Hematopoietic multipotent progenitor cell treated with erythropoietin and hydrocortisone succinate and interleukin-3 and kit ligand, for 4 days (in vitro differentiated cells): Measurements from ENCODE around the gene FBN2.
"Not testable (repeated sequence)": the region's sequence is repeated elsewhere in the genome, so short reads cannot be mapped to it uniquely, and the experiment has no call there.

Experiments used
- DNase-seq: peaks from one replicate; pipeline ENCODE4 v3.0.0-alpha.2; 2015

The FBN2 gene

GRCh38 chr5:128349044-128349858 lies 188.8 kb downstream of the FBN2 start:
- no peak for DNase-seq

- no peak for DNase-seq
These were observed 192.0 kb downstream of the FBN2 start for GRCh38 chr5:128346038-128346437.

- DNase-seq = no peak
These were observed 192.8 kb downstream of the FBN2 start for GRCh38 chr5:128345247-128345646.

GRCh38 chr5:128343168-128343567 lies 194.9 kb downstream of the FBN2 start:
- DNase-seq = no peak

- peak; percentile 33 for DNase-seq
These were observed 197.0 kb downstream of the FBN2 start for GRCh38 chr5:128341056-128341455.

- no peak for DNase-seq
These were observed 197.4 kb downstream of the FBN2 start for GRCh38 chr5:128340648-128341047.

- no peak for DNase-seq
These were observed 198.5 kb downstream of the FBN2 start for GRCh38 chr5:128339585-128339984.

GRCh38 chr5:128338649-128339048 lies 199.4 kb downstream of the FBN2 start:
- no peak for DNase-seq

GRCh38 chr5:128335339-128335738 lies 202.7 kb downstream of the FBN2 start:
- DNase-seq = no peak

GRCh38 chr5:128334010-128334716 lies 203.9 kb downstream of the FBN2 start:
- DNase-seq = no peak

GRCh38 chr5:128331261-128331660 lies 206.8 kb downstream of the FBN2 start:
- no peak for DNase-seq

GRCh38 chr5:128329386-128329939 lies 208.6 kb downstream of the FBN2 start:
- DNase-seq = no peak

GRCh38 chr5:128328446-128328845 lies 209.6 kb downstream of the FBN2 start:
- no peak for DNase-seq

GRCh38 chr5:128328007-128328406 lies 210.0 kb downstream of the FBN2 start:
- no peak for DNase-seq

GRCh38 chr5:128321418-128321817 lies 216.6 kb downstream of the FBN2 start:
- not testable (repeated sequence) for DNase-seq

GRCh38 chr5:128318691-128319090 lies 219.4 kb downstream of the FBN2 start:
- no peak for DNase-seq

- no peak for DNase-seq
These were observed 220.6 kb downstream of the FBN2 start for GRCh38 chr5:128317481-128317880.

GRCh38 chr5:128315671-128316070 lies 222.4 kb downstream of the FBN2 start:
- no peak for DNase-seq

- no peak for DNase-seq
These were observed 232.7 kb downstream of the FBN2 start for GRCh38 chr5:128305341-128305740.

- DNase-seq = no peak
These were observed 233.3 kb downstream of the FBN2 start for GRCh38 chr5:128304791-128305190.

GRCh38 chr5:128304088-128304487 lies 234.0 kb downstream of the FBN2 start:
- DNase-seq = no peak

- no peak for DNase-seq
These were observed 234.5 kb downstream of the FBN2 start for GRCh38 chr5:128303593-128303992.

- DNase-seq = no peak
These were observed 237.9 kb downstream of the FBN2 start for GRCh38 chr5:128300181-128300580.
